GM12878 (cell line): ENCODE data around the gene NFE2L2. TPM values are rescaled to one million over a fixed set of nuclear protein-coding genes. Genes with fewer than 3 reads are reported as not detected.
A peak's percentile ranks its signal among the peaks of the same experiment; 100 is the strongest.

Source experiments
- ETV6 ChIP-seq, 2 experiments: fragments of 450-650 bp in 1 of 2; IDR thresholded peaks in 1 of 2; conservative IDR thresholded peaks in 1 of 2; 2 replicates each; pipeline ENCODE4 v1.6.1; 2014; ENCODE audit warnings: antibody characterized with exemption in 1 of 2, borderline replicate concordance in 1 of 2, low read depth in 1 of 2, mild to moderate bottlenecking in 1 of 2, moderate library complexity in 1 of 2
- EZH2 ChIP-seq: IDR thresholded peaks from 2 replicates; pipeline ENCODE4 v1.6.1; 2012; ENCODE audit warnings: low read depth, mild to moderate bottlenecking, control low read depth, inconsistent platforms, low read length, borderline replicate concordance; ENCODE audit not compliant: control insufficient read depth
- HDAC2 ChIP-seq: fragments of 200-600 bp; sonication (generic); IDR thresholded peaks from 2 replicates; pipeline ENCODE4 v1.6.1; 2017
- IKZF2 ChIP-seq, 2 experiments: fragments of 450-650 bp; IDR thresholded peaks; 2 replicates each; pipeline ENCODE4 v1.6.1; 2017; ENCODE audit warnings: mild to moderate bottlenecking in 2 of 2, moderate library complexity in 2 of 2
- KDM1A ChIP-seq: fragments of 200-600 bp; sonication (generic); IDR thresholded peaks from 2 replicates; pipeline ENCODE4 v1.6.1; 2016; ENCODE audit warnings: borderline replicate concordance
- MEF2B ChIP-seq: fragments of 450-650 bp; IDR thresholded peaks from 2 replicates; pipeline ENCODE4 v1.6.1; 2018; ENCODE audit warnings: mild to moderate bottlenecking, moderate library complexity; ENCODE audit not compliant: partially characterized antibody, poor library complexity, severe bottlenecking
- NFXL1 ChIP-seq: fragments of 450-650 bp; IDR thresholded peaks from 2 replicates; pipeline ENCODE4 v1.6.1; 2017; ENCODE audit warnings: antibody characterized with exemption, mild to moderate bottlenecking, borderline replicate concordance
- NR2C1 ChIP-seq: fragments of 450-650 bp; IDR thresholded peaks from 2 replicates; pipeline ENCODE4 v1.6.1; 2017; ENCODE audit warnings: antibody characterized with exemption, mild to moderate bottlenecking, moderate library complexity
- PAX5 ChIP-seq: IDR thresholded peaks from 2 replicates; pipeline ENCODE4 v1.6.1; 2011; ENCODE audit warnings: low read depth, low read length, borderline replicate concordance
- PAX8 ChIP-seq: fragments of 450-650 bp; IDR thresholded peaks from 2 replicates; pipeline ENCODE4 v1.6.1; 2017; ENCODE audit warnings: mild to moderate bottlenecking, moderate library complexity
- RUNX3 ChIP-seq: IDR thresholded peaks from 2 replicates; pipeline ENCODE4 v1.6.1; 2012; ENCODE audit warnings: low read length, inconsistent platforms
- SMARCA5 ChIP-seq: fragments of 450-650 bp; IDR thresholded peaks from 2 replicates; pipeline ENCODE4 v1.6.1; 2017; ENCODE audit warnings: mild to moderate bottlenecking
- STAT3 ChIP-seq: IDR thresholded peaks from 2 replicates; pipeline ENCODE4 v1.6.1; 2011; ENCODE audit warnings: low read depth, low read length, improper control_type of control experiment
- SUZ12 ChIP-seq: fragments of 200-600 bp; sonication (generic); IDR thresholded peaks from one replicate; pipeline ENCODE4 v1.6.1; 2018; ENCODE audit warnings: antibody characterized with exemption, mild to moderate bottlenecking; ENCODE audit not compliant: unreplicated experiment
- ZNF622 ChIP-seq: fragments of 450-650 bp; IDR thresholded peaks from 2 replicates; pipeline ENCODE4 v1.6.1; 2017; ENCODE audit warnings: mild to moderate bottlenecking, inconsistent platforms
- ZNF687 ChIP-seq: fragments of 450-650 bp; IDR thresholded peaks from 2 replicates; pipeline ENCODE4 v1.6.1; 2017; ENCODE audit warnings: mild to moderate bottlenecking, moderate library complexity
- polyA plus RNA-seq, 11 experiments: library from polyadenylated mRNA; depleted of rRNA in 4 of 11; unstranded in 6 of 11; stranded (reverse) in 5 of 11; fragments of >200 nt; fragmentation: Nextera tagmentation in 4 of 11; fragmentation: Illumina TruSeq in 1 of 11; extraction: Ambion mirVana in 4 of 11; extraction: Trizol in 1 of 11; gene quantifications; 1 replicate in 1 of 11; 2 replicates in 10 of 11; pipeline versions ENCODE4 v1.2.1 to v1.2.3, GENCODE V29; 2011 to 2016; ENCODE audit warnings: inconsistent platforms in 2 of 11, missing spikeins in 2 of 11, low read depth in 1 of 11
- total RNA-seq, 4 experiments: library from RNA; depleted of rRNA in 3 of 4; stranded (reverse); fragments of >200 nt in 3 of 4; fragmentation: Illumina TruSeq in 1 of 4; extraction: Trizol in 1 of 4; gene quantifications; 2 replicates each; pipeline versions ENCODE4 v1.2.1 to v1.2.3, GENCODE V29; 2013 to 2021
- TF ChIP-seq, protein P1 (sequence below): IDR thresholded peaks from 2 replicates; pipeline ENCODE4 v1.6.1; 2011; ENCODE audit warnings: borderline replicate concordance, low read depth, mild to moderate bottlenecking, moderate library complexity, low read length; ENCODE audit not compliant: insufficient read depth, poor library complexity, severe bottlenecking
- TF ChIP-seq, protein P2 (sequence below): fragments of 450-650 bp; IDR thresholded peaks from 2 replicates; pipeline ENCODE4 v1.6.1; 2017; ENCODE audit warnings: borderline replicate concordance
- TF ChIP-seq, protein P3 (sequence below): fragments of 150-350 bp; IDR thresholded peaks from 2 replicates; pipeline ENCODE4 v1.6.1; 2016; ENCODE audit warnings: low read depth, low read length

The NFE2L2 gene
- total and polyA plus RNA-seq, 10 of the 15 experiments (the other 5 are each of a cell fraction or from before 2014, with no cell fraction given): 18.4 to 69.8 (median 37.1) TPM

DNA sequence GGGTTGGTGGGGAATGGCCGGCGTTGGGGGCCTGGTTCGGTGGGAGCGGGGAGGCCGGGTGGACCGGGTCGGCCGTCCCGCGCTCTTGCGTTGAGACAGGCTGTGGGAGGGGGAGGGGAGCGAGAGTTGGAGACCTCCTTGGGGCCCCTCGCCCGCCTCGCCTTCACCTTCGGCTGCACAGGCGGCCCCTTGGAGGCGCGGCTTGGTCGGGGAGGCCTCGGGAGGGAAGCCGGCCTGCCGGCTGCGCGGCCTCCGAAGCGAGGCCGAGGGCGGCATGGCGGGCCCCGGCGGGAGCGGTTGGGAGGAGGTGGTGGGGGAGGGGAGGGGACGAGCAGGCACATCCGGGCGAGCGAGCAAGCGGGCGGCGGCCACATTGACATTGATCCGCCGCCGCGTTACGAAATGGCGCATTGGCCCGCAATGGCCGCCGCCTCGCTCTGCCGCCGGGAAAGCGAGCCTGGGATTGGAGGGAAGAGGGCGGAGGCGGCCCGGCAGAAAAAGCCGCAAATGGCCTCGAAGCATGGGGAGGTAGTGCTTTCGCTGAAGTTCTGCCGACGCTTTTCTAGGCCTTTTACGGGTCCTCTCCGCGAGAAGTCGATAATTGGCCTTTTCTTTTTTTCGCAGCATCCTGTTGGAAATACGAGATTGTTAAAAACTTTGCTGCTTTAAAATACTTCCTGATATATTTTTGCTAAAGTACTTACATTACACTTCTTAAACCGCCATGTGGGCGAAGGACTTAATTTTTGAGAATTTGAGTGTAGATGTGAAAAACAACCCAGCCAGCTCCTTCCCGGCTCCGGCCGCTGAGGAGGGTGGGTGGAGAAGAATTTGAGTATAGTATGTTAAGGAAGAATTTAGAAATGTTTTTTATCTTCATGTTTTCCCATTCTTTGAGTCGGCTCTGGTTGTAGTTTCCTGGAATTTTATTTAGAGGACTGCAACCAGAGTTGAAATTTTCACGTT, 51.4 kb downstream of the NFE2L2 start (continued):
- TF ChIP-seq NFXL1 (no peak), ZNF687 (peak; percentile 73; the same call in 1 of the 2 replicates), ZNF622 (no peak), EZH2 (no peak), STAT3 (no peak), RUNX3 (peak; percentile 51; the same call in 1 of the 2 replicates), ETV6 (conservative IDR thresholded peaks at IDR 0.05 in 1 of 2, IDR thresholded peaks at IDR 0.05 in 1 of 2; ENCODE audit: borderline replicate concordance in 1 of 2, low read depth in 1 of 2) (no peak), IKZF2 (IDR thresholded peaks at IDR 0.05) (peak; percentile 51 to 67; a peak in 2 of 4 replicates), KDM1A (no peak), SUZ12 (no peak), PAX5 (no peak), PAX8 (peak; percentile 26; the same call in 1 of the 2 replicates), MEF2B (no peak), NR2C1 (no peak; the same call in none of the 2 replicates), SMARCA5 (peak; percentile 85; the same call in 1 of the 2 replicates), HDAC2 (no peak)
- TF ChIP-seq, protein P1, sequence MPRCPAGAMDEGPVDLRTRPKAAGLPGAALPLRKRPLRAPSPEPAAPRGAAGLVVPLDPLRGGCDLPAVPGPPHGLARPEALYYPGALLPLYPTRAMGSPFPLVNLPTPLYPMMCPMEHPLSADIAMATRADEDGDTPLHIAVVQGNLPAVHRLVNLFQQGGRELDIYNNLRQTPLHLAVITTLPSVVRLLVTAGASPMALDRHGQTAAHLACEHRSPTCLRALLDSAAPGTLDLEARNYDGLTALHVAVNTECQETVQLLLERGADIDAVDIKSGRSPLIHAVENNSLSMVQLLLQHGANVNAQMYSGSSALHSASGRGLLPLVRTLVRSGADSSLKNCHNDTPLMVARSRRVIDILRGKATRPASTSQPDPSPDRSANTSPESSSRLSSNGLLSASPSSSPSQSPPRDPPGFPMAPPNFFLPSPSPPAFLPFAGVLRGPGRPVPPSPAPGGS: no peak
- TF ChIP-seq, protein P2, sequence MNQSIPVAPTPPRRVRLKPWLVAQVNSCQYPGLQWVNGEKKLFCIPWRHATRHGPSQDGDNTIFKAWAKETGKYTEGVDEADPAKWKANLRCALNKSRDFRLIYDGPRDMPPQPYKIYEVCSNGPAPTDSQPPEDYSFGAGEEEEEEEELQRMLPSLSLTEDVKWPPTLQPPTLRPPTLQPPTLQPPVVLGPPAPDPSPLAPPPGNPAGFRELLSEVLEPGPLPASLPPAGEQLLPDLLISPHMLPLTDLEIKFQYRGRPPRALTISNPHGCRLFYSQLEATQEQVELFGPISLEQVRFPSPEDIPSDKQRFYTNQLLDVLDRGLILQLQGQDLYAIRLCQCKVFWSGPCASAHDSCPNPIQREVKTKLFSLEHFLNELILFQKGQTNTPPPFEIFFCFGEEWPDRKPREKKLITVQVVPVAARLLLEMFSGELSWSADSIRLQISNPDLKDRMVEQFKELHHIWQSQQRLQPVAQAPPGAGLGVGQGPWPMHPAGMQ: no peak
- TF ChIP-seq, protein P3, sequence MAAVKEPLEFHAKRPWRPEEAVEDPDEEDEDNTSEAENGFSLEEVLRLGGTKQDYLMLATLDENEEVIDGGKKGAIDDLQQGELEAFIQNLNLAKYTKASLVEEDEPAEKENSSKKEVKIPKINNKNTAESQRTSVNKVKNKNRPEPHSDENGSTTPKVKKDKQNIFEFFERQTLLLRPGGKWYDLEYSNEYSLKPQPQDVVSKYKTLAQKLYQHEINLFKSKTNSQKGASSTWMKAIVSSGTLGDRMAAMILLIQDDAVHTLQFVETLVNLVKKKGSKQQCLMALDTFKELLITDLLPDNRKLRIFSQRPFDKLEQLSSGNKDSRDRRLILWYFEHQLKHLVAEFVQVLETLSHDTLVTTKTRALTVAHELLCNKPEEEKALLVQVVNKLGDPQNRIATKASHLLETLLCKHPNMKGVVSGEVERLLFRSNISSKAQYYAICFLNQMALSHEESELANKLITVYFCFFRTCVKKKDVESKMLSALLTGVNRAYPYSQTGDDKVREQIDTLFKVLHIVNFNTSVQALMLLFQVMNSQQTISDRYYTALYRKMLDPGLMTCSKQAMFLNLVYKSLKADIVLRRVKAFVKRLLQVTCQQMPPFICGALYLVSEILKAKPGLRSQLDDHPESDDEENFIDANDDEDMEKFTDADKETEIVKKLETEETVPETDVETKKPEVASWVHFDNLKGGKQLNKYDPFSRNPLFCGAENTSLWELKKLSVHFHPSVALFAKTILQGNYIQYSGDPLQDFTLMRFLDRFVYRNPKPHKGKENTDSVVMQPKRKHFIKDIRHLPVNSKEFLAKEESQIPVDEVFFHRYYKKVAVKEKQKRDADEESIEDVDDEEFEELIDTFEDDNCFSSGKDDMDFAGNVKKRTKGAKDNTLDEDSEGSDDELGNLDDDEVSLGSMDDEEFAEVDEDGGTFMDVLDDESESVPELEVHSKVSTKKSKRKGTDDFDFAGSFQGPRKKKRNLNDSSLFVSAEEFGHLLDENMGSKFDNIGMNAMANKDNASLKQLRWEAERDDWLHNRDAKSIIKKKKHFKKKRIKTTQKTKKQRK: no peak
